ENCODE measurements around the gene PEPD.

The PEPD gene

GRCh38 chr19:33472691-33473652 lies 48.6 kb downstream of the PEPD start:
- no peak for DNase-seq (ENCODE audit: low read depth)

GRCh38 chr19:33472226-33472625 lies 49.4 kb downstream of the PEPD start:
- no peak for DNase-seq (ENCODE audit: low read depth)

DNA sequence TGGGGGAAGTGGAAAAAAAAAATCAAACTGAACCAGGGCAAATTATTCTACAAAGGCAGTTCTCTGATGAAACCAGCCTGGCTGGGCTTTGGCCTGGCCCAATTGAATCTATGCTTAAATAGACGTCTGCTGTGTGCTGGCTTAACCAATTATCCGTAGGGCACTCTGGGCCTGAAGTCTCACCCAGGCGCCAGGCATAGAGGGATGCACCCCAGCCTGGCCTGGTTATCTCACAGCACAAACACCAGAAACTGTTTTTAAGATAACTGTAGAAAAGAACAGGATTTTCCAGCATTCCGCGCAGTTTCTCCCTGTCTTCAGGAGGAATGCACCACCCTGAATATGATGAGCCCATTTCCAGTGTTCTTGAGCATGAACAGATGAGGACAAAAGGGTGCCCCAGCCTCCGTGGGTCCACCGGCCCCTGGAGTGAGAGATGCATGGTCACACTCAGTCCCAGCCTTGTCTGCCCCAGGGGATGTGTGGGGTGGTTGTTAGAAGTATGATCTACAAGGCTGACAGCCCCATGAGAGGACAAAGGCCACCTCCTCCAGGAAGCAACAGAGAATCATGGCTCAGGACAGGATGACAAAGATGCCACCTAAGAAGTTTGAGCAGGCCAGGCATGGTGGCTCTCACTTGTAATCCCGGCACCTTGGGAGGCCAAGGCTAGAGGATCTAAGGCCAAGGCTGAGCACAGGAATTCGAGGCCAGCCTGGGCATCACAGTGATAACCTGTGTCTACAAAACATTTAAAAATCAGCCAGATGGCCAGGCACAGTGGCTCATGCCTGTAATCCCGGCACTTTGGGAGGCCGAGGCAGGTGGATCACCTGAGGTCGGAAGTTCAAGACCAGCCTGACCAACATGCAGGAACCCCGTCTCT lies 50.2 kb downstream of the PEPD start:
- DNase-seq (ENCODE audit: low read depth), result no peak

DNA sequence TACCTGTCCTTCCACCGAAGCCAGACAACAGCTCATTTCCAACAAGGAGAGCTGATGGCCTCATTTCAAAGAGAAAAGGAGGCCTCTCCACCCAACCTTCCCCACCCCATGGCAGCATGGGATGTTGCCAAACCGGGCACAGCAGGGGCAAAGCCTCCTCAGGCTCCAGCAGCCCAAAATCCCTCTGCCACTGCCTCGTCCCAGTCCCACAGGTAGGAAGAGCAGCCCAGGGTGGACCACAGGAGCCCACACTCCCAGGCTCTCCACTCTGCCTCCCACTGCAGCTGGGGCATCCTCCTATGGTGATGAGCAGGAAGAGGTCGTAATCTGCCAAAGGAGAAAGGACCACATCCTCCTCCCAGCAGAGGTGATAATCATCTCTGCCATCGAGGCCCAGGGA lies 50.9 kb downstream of the PEPD start:
- DNase-seq (ENCODE audit: low read depth), result no peak

- no peak for DNase-seq (ENCODE audit: low read depth)
Measured at GRCh38 chr19:33470040-33470330, 51.6 kb downstream of the PEPD start.

GRCh38 chr19:33469171-33470039 lies 52.2 kb downstream of the PEPD start:
- DNase-seq (ENCODE audit: low read depth), result no peak

- DNase-seq (ENCODE audit: low read depth), result no peak
Measured at GRCh38 chr19:33468361-33469170, 53.0 kb downstream of the PEPD start.

DNA sequence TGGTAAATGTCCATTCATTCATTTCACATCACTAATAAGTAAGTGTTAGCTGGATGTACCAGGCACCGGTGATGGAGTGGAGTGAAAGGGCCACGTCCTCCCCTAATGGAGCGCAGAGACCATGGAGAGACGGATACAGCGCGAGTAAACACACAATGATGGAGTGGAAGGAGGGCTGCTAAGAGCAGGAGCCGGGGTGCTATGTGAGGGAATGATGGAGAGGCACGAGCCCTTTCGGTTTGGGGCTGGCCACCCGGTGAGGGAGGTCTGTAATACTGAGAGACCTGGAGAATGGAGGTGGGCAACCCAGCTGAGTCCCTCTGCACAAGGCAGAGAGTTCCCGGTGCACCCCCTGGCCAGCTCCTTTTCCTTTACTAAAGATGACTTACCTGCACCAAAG lies 53.7 kb downstream of the PEPD start:
- no peak for DNase-seq (ENCODE audit: low read depth)

DNA sequence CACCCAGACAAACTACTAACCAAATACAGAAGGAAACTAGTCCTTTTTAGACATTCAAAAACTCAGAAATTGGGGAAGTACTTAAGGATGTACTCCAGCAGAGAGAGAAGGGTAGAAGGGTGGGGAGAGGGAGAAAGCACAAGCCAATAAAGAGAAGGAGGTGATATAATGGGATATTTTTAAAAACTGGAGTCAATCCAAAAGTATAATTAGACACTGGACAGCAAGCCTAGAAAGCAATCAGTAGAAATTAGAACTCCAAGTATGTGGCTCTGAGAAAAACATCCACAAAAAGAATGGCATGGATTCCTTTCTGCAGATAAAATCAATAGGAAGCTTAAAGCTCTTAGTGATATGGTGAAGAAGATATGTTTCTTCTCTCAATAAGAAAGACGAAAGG lies 55.8 kb downstream of the PEPD start:
- DNase-seq (ENCODE audit: low read depth), result no peak

GRCh38 chr19:33465371-33465770 lies 56.2 kb downstream of the PEPD start:
- no peak for DNase-seq (ENCODE audit: low read depth)

DNA sequence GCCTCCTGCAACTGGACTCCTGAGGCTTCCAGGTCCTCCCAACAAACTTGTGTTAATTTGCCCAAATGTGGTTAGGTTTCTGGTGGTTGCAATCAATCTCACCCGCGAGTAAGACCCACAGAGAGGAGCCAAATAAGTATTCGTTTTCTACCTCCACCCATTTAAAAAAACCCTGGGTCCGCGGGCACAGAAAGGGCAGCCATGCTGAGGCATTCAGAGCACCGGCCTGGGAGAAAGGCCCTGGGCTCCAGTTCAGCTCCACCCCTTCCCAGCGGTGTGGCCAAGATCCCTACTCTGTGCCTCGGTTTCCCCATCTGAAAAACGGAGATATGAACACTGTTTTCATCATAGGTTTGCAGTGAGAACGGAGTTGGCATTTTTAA lies 56.9 kb downstream of the PEPD start:
- no peak for DNase-seq (ENCODE audit: low read depth)

DNA sequence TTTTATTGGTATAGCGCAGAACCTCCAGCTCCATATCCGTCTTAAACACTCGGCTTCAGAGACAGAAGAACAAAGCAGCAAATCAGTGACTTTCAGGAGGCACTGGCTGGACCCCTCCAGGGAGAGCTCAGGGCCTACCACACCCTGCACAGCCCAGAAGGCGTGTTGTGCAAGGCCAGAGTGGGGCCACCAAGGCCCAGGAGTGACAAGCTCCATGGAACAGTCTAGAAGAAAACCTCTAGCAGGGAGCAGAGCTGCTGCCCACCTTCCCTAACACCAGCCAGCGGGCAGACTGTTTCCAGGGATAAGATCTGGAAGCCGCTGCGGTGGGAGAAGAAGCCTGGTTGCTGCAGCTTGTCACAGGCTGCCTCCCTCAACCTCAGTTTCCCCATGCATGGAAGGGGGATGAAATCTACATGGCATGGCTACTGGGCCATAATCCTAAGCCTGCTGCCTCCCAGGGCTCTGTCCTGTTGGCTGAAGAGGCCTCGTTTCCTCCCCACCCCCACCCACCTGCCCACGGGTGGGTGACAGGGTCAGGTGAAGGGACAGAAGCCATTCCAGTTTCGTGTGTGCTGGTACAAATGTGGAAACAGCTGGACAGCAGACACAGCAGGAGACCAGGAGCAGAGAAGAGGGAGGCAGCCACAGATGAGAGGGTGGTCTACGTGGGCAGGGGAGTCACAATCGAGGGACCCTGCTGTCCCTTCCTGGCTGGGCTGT lies 57.4 kb downstream of the PEPD start:
- no peak for DNase-seq (ENCODE audit: low read depth)

GRCh38 chr19:33463199-33463598 lies 58.4 kb downstream of the PEPD start:
- no peak for DNase-seq (ENCODE audit: low read depth)

DNA sequence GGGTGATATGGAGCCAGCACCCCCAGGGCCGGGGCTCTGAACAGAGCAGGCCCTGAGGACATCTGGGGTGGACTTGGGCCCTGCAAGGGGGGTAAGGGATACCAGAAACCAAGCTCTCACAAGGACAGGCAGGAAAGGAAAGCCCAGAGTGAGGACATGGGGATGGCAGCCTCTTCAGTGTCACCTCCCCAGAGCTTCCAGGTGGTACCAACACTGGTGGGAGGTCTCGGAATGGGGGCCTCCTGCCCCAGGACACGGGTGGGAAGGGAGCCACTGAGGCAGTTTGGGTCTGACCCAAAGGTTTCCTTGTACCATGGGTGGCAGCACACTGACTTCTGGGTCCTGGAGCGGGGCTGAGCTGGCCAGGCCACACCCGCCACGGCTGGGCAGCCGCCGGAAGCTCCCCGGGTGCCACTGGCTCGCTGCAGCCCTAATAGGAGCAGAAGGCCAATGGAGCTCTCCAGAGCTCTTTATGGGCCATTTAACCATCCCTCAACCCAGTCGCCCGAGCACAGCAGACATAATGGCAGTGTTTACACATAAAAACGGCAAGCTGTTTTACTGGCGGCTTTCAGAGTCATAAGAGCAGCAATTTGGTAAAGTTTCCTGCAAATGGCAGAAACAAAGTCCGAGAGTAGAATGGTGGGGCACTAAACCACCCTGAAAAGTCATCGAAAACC lies 59.3 kb downstream of the PEPD start:
- no peak for DNase-seq (ENCODE audit: low read depth)

- no peak for DNase-seq (ENCODE audit: low read depth)
Measured at GRCh38 chr19:33461256-33462111, 60.1 kb downstream of the PEPD start.

DNA sequence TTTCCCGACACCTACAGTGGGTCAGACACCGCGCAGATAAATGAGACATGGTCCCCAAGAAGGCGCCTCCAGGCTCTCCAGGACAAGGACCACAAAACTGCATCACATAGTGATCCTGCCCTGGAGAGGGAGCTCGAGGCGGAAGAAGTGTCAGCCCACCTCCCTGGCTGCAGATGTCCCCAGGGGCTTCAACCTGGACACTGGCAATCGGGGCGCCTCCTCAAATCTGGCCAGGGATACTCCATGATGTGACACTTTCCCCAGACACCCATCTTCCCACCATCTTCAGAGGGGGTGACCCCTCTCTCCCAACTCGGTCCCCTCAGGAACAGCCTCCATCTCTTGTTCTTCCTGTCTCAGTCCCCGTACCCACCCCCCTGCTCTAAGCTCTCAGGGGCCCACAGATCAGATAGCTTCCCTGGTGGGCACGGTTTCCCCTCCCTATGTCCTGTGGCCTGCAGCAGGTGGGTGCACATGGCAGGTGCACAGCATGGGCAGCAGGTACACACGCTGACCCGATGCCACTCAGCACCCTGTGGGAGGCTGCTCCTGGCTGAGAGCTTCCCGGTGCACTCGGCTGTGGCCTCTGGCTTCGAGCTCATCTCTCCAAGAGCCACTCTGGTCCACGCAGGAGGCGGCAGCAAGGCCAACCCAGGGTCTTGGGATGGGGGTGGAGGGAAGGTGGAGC lies 61.2 kb downstream of the PEPD start:
- no peak for DNase-seq (ENCODE audit: low read depth)

DNA sequence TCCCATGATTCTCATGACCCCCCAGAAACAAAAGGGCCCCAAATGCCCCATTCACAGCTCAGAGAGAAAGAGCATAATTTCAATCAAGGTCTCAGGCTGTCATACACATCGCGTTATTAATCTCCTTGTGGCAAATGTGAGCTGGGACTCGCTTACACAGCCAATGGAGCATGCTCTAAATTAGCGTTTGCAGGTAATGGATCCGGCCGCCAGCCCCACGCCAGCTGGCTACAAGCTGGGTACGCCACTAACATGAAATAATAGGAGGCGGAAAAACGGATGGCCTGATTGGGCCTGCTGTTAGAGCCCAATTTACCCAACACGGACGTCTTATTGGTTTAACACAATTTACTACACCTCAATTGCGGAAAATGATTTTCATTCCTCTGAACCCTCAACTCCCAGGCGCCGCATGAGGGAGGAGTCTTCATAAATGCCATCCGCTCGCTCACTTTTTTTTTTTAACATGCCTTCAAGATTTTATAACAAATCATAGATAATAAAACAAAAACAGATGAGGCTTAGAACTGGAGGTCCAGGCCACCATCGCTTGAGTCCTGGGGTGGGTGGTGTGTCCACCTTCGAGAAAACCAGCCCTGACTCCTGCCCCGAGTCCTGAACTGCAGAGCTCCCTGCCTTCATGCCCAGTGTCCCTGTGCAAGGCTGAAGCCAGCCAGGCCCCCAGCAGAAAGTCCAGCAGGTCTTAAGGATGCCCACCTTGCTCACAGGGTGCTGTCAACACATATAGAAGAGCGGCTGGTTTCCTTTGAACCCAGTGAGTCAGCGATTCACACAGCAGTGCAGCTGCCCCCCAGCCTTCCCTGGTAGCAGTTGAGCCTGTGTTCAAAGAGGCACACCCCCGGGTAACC lies 62.1 kb downstream of the PEPD start:
- DNase-seq (ENCODE audit: low read depth), result no peak

GRCh38 chr19:33458807-33459206 lies 62.8 kb downstream of the PEPD start:
- no peak for DNase-seq (ENCODE audit: low read depth)
